A673 (cell line): ENCODE measurements around the gene NT5M. TPM values are rescaled to one million over a fixed set of nuclear protein-coding genes. Genes with fewer than 3 reads are reported as not detected.

Experiments
- BruUV-seq: library from RNA; stranded (reverse); fragments of 400-500 nt; replicated peaks from 2 replicates; lab custom pipeline; 2021; lab: Mats Ljungman, UMichigan
- CTCF ChIA-PET: fragments of 300-600 bp; sonication (Branson Sonifier 250); formaldehyde crosslinking; loops from one replicate; lab custom pipeline; 2022; ENCODE audit warnings: antibody characterized with exemption; lab: Charles Lee
- POLR2A ChIA-PET: fragments of 300-600 bp; sonication (Branson Sonifier 250); formaldehyde crosslinking; loops from one replicate; lab custom pipeline; 2022; ENCODE audit warnings: antibody characterized with exemption; ENCODE audit not compliant: low non-redundant PET; lab: Charles Lee
- DNase-seq: peaks from one replicate; pipeline ENCODE4 v3.0.0-alpha.2; 2015; ENCODE audit warnings: low spot score
- H3K27ac ChIP-seq: fragments of 200-600 bp; sonication (generic); 2 replicates; pipeline ENCODE4 v1.5.1; 2016; ENCODE audit warnings: mixed run types, low read depth, mild to moderate bottlenecking, mixed read lengths, antibody characterized with exemption, low read length; ENCODE audit not compliant: poor library complexity, severe bottlenecking
- H3K27me3 ChIP-seq: fragments of 200-600 bp; sonication (generic); replicated peaks from 2 replicates; pipeline ENCODE4 v1.6.1; 2017; ENCODE audit warnings: mixed run types, low read depth, mild to moderate bottlenecking, mixed read lengths, antibody characterized with exemption, low read length; ENCODE audit not compliant: insufficient read depth, poor library complexity
- H3K36me3 ChIP-seq: fragments of 200-600 bp; sonication (generic); 2 replicates; pipeline ENCODE4 v1.6.1; 2016; ENCODE audit warnings: mixed run types, mild to moderate bottlenecking, mixed read lengths, antibody characterized with exemption, low read length; ENCODE audit not compliant: insufficient read depth, poor library complexity, severe bottlenecking
- H3K4me1 ChIP-seq: fragments of 200-600 bp; sonication (generic); 2 replicates; pipeline ENCODE4 v1.6.1; 2017; ENCODE audit warnings: mixed run types, mild to moderate bottlenecking, mixed read lengths, antibody characterized with exemption, low read length; ENCODE audit not compliant: insufficient read depth, poor library complexity, severe bottlenecking
- H3K4me3 ChIP-seq: fragments of 200-600 bp; sonication (generic); 2 replicates; pipeline ENCODE4 v1.5.1; 2016; ENCODE audit warnings: low read depth, mixed run types, mild to moderate bottlenecking, mixed read lengths, low read length; ENCODE audit not compliant: poor library complexity, severe bottlenecking
- H3K9me3 ChIP-seq: fragments of 200-600 bp; sonication (generic); 2 replicates; pipeline ENCODE4 v1.6.1; 2016; ENCODE audit warnings: mixed run types, low read depth, mild to moderate bottlenecking, mixed read lengths, antibody characterized with exemption, low read length; ENCODE audit not compliant: poor library complexity, severe bottlenecking
- CTCF ChIP-seq: fragments of 300-800, 200-600 bp; sonication (generic); conservative IDR thresholded peaks from 2 replicates; pipeline ENCODE4 v1.5.1; 2017; ENCODE audit warnings: low read depth, mild to moderate bottlenecking, antibody characterized with exemption, low read length, moderate library complexity, mixed read lengths
- EZH2 ChIP-seq: fragments of 200-600 bp; sonication (generic); IDR thresholded peaks from 2 replicates; pipeline ENCODE4 v1.6.1; 2017; ENCODE audit warnings: borderline replicate concordance, low read depth, mild to moderate bottlenecking, mixed read lengths, antibody characterized with exemption, low read length; ENCODE audit not compliant: poor library complexity, severe bottlenecking
- intact Hi-C: fragments of 100-400 bp; cut with micrococcal nuclease; formaldehyde crosslinking; loops from one replicate; pipeline ENCODE4 v1.10.0; 2022; ENCODE audit not compliant: unreplicated experiment
- total RNA-seq: library from RNA; stranded (reverse); gene quantifications from 2 replicates; pipeline ENCODE4 v1.2.3, GENCODE V29; 2021

NT5M gene
- total RNA-seq, 1 experiment from 2014 or later: 2.6 TPM

DNA sequence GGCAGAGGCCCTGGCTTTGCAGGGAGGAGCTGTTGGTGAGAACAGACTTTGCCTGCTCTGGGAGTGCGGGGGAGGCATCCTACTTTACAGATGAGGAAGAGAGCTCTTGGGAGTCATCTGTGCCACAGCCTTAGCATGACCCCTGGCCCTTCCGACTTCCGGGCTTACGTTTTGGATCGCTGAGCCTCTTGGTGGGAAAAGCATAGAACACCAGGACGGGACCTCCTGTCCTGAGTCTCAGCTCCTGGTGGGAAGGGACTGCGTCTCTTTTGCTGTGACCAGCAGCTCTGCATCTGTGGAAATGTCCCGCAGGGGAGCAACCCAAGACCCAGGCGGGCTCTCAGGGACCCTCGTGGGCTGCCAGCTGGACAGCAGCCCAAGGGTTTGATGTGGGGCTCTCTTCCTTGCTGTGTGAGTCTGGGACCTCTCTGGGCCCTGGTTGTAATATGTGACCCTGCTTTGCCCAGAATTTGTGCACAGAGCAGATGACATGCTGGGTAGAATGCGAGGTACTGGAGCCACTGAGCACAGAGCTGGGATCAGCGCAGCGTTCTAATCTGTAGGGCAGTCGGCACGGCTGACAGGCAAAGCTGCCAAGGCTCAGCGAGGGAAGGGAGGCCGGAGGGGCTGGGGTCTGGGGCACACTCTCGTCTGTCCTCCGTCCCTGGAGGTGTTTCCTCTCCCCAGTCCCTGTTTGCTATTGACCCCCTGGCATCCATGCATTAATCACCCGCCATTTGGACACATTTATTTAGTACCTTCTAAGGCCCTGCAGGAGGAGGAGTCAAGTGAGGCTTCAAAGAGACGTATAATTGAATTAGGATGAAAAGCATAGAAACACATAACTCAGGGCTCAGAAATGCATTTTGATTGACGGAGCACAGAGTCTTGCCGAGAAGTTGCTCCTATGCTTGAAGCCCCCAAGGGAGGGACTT is 64.0 kb downstream of the NT5M start:
- Histone ChIP-seq H3K36me3 (no peaks in the 10 kb centered on the region), H3K27me3 (no peaks in the 10 kb centered on the region), H3K4me1 (no peaks in the 10 kb centered on the region), H3K9me3 (no peaks in the 10 kb centered on the region), H3K4me3 (no peak overlapping the region), H3K27ac (no peak overlapping the region)
- ChIA-PET CTCF (no interaction called here), POLR2A (interaction anchor here (0.7 kb wide), 1 partner anchor 88 kb away, joined by 3 read pairs; no protein-coding TSS in a partner anchor)
- no peak for DNase-seq
- BruUV-seq: no TSS peak
- TF ChIP-seq CTCF (no peak), EZH2 (no peak)
- intact Hi-C loops: no loop called here

DNA sequence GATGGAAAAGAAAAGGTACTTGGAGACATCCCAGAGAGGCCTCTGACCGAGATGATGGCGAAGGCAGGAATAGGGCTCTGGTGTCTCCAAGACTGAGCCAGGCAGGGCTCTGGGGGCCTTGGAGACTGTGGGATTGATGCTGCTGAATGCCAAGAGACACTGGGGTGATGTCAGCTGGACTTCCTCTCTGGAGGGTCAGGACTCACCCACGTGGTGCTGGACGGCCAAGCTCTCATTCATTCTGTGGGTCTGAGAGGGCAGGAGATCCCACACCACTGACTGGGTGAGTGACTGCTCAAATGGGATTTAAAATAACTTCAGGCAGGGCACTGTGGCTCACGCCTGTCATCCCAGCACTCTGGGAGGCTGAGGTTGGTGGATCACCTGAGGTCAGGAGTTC is 64.8 kb downstream of the NT5M start:
- Histone ChIP-seq H3K4me3 (no peak overlapping the region), H3K9me3 (no peaks in the 10 kb centered on the region), H3K4me1 (no peaks in the 10 kb centered on the region), H3K36me3 (no peaks in the 10 kb centered on the region), H3K27ac (no peak overlapping the region), H3K27me3 (no peaks in the 10 kb centered on the region)
- no TSS peak for BruUV-seq
- POLR2A ChIA-PET: no interaction called here
- TF ChIP-seq EZH2 (no peak), CTCF (no peak)
- no peak for DNase-seq
- intact Hi-C loops: no loop called here
- CTCF ChIA-PET: no interaction called here

DNA sequence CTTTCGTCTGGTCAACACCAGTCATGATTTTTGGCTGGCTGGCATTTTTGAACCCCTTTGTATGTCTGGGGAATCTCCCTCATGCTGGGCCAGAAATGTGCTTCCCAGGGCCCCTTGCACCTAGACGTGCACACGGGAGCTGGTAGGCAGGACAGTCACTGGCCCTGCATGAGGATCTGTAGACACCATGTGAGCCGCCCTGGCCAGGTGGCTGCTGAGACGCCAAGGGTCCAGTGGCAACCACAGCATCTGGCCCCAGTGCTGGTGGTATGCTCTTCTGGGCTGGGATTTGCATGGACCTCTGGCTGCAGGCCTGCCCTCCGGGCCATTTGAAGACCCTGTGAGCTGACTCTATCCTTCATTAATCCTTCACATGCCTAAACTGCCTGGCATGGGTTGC is 67.5 kb downstream of the NT5M start:
- Histone ChIP-seq H3K4me1 (no peaks in the 10 kb centered on the region), H3K9me3 (no peaks in the 10 kb centered on the region), H3K27ac (no peak overlapping the region), H3K36me3 (no peaks in the 10 kb centered on the region), H3K27me3 (no peaks in the 10 kb centered on the region), H3K4me3 (no peak overlapping the region)
- DNase-seq: no peak
- intact Hi-C loops: no loop called here
- CTCF ChIA-PET: no interaction called here
- no TSS peak for BruUV-seq
- TF ChIP-seq CTCF (no peak), EZH2 (no peak)
- POLR2A ChIA-PET: no interaction called here
